Liver (tissue), 9 donors: ENCODE data around the gene RIMS3. TPM values are rescaled to one million over a fixed set of nuclear protein-coding genes. Genes with fewer than 3 reads are reported as not detected.

Experiments
- DNase-seq: peaks from one replicate; pipeline ENCODE4 v3.0.0-alpha.2; 2017; ENCODE audit warnings: low spot score
- H3K27ac ChIP-seq, 2 donors: one replicate each; pipeline ENCODE4 v1.7.0; 2013; ENCODE audit warnings: inconsistent platforms in 2 of 2, low read length in 2 of 2, control low read depth in 1 of 2, low read depth in 1 of 2, mild to moderate bottlenecking in 1 of 2
- H3K27me3 ChIP-seq, 4 donors: one replicate each; pipeline versions ENCODE4 v1.6.1 to v1.7.0; 2013; ENCODE audit warnings: low read length in 3 of 4, inconsistent platforms in 1 of 4, mild to moderate bottlenecking in 1 of 4, moderate library complexity in 1 of 4; ENCODE audit not compliant: control insufficient read depth in 4 of 4, insufficient read depth in 4 of 4
- H3K36me3 ChIP-seq, 4 donors: one replicate each; pipeline versions ENCODE4 v1.6.1 to v1.7.0; 2013; ENCODE audit warnings: low read length in 3 of 4, mild to moderate bottlenecking in 3 of 4, low read depth in 1 of 4, moderate library complexity in 1 of 4; ENCODE audit not compliant: control insufficient read depth in 4 of 4, insufficient read depth in 3 of 4
- H3K4me1 ChIP-seq, 4 donors: one replicate each; pipeline versions ENCODE4 v1.6.1 to v1.7.0; 2013; ENCODE audit warnings: low read length in 3 of 4, mild to moderate bottlenecking in 3 of 4, moderate library complexity in 1 of 4; ENCODE audit not compliant: control insufficient read depth in 4 of 4, insufficient read depth in 4 of 4
- H3K4me3 ChIP-seq, 3 donors: one replicate each; pipeline versions ENCODE4 v1.6.1 to v1.7.0; 2013; ENCODE audit warnings: low read length in 3 of 3, control low read depth in 1 of 3, low read depth in 1 of 3, mild to moderate bottlenecking in 1 of 3
- H3K9ac ChIP-seq, 2 donors: one replicate each; pipeline ENCODE4 v1.7.0; 2013; ENCODE audit warnings: low read length in 2 of 2, mild to moderate bottlenecking in 2 of 2, moderate library complexity in 2 of 2, control low read depth in 1 of 2, low read depth in 1 of 2
- H3K9me3 ChIP-seq, 4 donors: one replicate each; pipeline versions ENCODE4 v1.6.1 to v1.7.0; 2013; ENCODE audit warnings: low read length in 3 of 4; ENCODE audit not compliant: control insufficient read depth in 4 of 4
- ATF3 ChIP-seq: IDR thresholded peaks from 2 replicates; pipeline ENCODE4 v1.6.1; 2016; ENCODE audit warnings: antibody characterized with exemption
- CTCF ChIP-seq: fragments of 150-350 bp; IDR thresholded peaks from 2 replicates; pipeline ENCODE4 v1.5.1; 2017; ENCODE audit warnings: improper control_type of control experiment, low read depth, low read length; ENCODE audit not compliant: missing input control
- EGR1 ChIP-seq, 2 donors: IDR thresholded peaks; 2 replicates each; pipeline ENCODE4 v1.6.1; 2016 to 2018; ENCODE audit warnings: antibody characterized with exemption in 2 of 2, low read depth in 2 of 2
- FOXA1 ChIP-seq: IDR thresholded peaks from 2 replicates; pipeline ENCODE4 v1.6.1; 2016; ENCODE audit warnings: antibody characterized with exemption
- FOXA2 ChIP-seq: IDR thresholded peaks from 2 replicates; pipeline ENCODE4 v1.6.1; 2016; ENCODE audit warnings: antibody characterized with exemption
- GABPA ChIP-seq, 2 donors: IDR thresholded peaks in 1 of 2; conservative IDR thresholded peaks in 1 of 2; 2 replicates each; pipeline ENCODE4 v1.6.1; 2016; ENCODE audit warnings: antibody characterized with exemption in 2 of 2, mild to moderate bottlenecking in 1 of 2, moderate library complexity in 1 of 2
- HNF4A ChIP-seq, 2 donors: conservative IDR thresholded peaks; 2 replicates each; pipeline ENCODE4 v1.6.1; 2016; ENCODE audit warnings: antibody characterized with exemption in 2 of 2, mild to moderate bottlenecking in 2 of 2
- HNF4G ChIP-seq: IDR thresholded peaks from 2 replicates; pipeline ENCODE4 v1.6.1; 2016; ENCODE audit warnings: antibody characterized with exemption
- JUND ChIP-seq, 2 donors: IDR thresholded peaks; 2 replicates each; pipeline ENCODE4 v1.6.1; 2016; ENCODE audit warnings: antibody characterized with exemption in 2 of 2
- MAX ChIP-seq: IDR thresholded peaks from 2 replicates; pipeline ENCODE4 v1.6.1; 2016; ENCODE audit warnings: antibody characterized with exemption
- NR2F2 ChIP-seq: IDR thresholded peaks from 2 replicates; pipeline ENCODE4 v1.6.1; 2016; ENCODE audit warnings: antibody characterized with exemption
- RAD21 ChIP-seq, 2 donors: IDR thresholded peaks; 2 replicates each; pipeline ENCODE4 v1.6.1; 2016; ENCODE audit warnings: antibody characterized with exemption in 2 of 2, mild to moderate bottlenecking in 2 of 2
- REST ChIP-seq: IDR thresholded peaks from 2 replicates; pipeline ENCODE4 v1.6.1; 2016; ENCODE audit warnings: antibody characterized with exemption, mild to moderate bottlenecking
- RXRA ChIP-seq, 2 donors: IDR thresholded peaks; 2 replicates each; pipeline ENCODE4 v1.6.1; 2017 to 2018; ENCODE audit warnings: antibody characterized with exemption in 2 of 2, mild to moderate bottlenecking in 1 of 2
- TAF1 ChIP-seq: conservative IDR thresholded peaks from 2 replicates; pipeline ENCODE4 v1.6.1; 2016; ENCODE audit warnings: antibody characterized with exemption, mild to moderate bottlenecking
- YY1 ChIP-seq: IDR thresholded peaks from 2 replicates; pipeline ENCODE4 v1.6.1; 2016; ENCODE audit warnings: antibody characterized with exemption, mild to moderate bottlenecking
- WGBS: extraction: QIAGEN DNeasy Blood & Tissue Kit; methylation state at CpG from one replicate; pipeline ENCODE4 v1.1.7; 2013; 5-methylcytosine and 5-hydroxymethylcytosine counted together
- polyA plus RNA-seq, 2 donors: library from polyadenylated mRNA; stranded (reverse) in 1 of 2; unstranded in 1 of 2; fragments of 200-250 nt in 1 of 2; fragments of >200 nt in 1 of 2; fragmentation: Nextera tagmentation in 1 of 2; extraction: Ambion mirVana in 1 of 2; gene quantifications; one replicate each; pipeline versions ENCODE4 v1.2.1 to v1.2.3, GENCODE V29; 2013 to 2015
- total RNA-seq, 2 donors: library from RNA; depleted of rRNA; stranded (reverse); fragments of >200 nt; gene quantifications; one replicate each; pipeline ENCODE4 v1.2.3, GENCODE V29; 2014
- donor health status: healthy.
- donor health status: healthy.
- donor health status: healthy.
- donor health status: healthy.
- donor health status: healthy.

Gene RIMS3
- total and polyA plus RNA-seq, 4 donors, result 0.22 to 2.2 (median 0.77) TPM

GRCh38 chr1:40711465-40712404 is 46.3 kb upstream of the RIMS3 start:
- Histone ChIP-seq H3K4me3 (no peak overlapping the region), H3K27me3 (no peaks in the 10 kb centered on the region), H3K9ac (peak overlapping the region; percentile 31 to 78), H3K27ac (peak overlapping the region; percentile 5 to 47), H3K9me3 (no peaks in the 10 kb centered on the region), H3K4me1 (peaks cover 9 to 77% (median 56%) of the 10 kb centered on the region in 4 donors), H3K36me3 (peaks cover 0 to 2% (median 0%) of the 10 kb centered on the region in 4 donors)
- TF ChIP-seq FOXA2, result no peak
- no peak for TF ChIP-seq FOXA1
- TF ChIP-seq EGR1 (IDR thresholded peaks at IDR 0.05; ENCODE audit: low read depth in 2 of 2), result no peak
- TF ChIP-seq YY1, result no peak
- no peak for TF ChIP-seq HNF4A (conservative IDR thresholded peaks at IDR 0.05)
- no peak for TF ChIP-seq RAD21 (IDR thresholded peaks at IDR 0.05)
- no peak for TF ChIP-seq HNF4G
- TF ChIP-seq ATF3, result no peak
- TF ChIP-seq JUND (IDR thresholded peaks at IDR 0.05), result no peak
- no peak for TF ChIP-seq NR2F2
- TF ChIP-seq TAF1, result no peak
- DNase-seq, result no peak
- WGBS, result 4% methylated on average over 3 of the region's 3 CpGs

- H3K27ac ChIP-seq, result peak overlapping the region; percentile 5 to 47
- WGBS, result 8% methylated on average over 7 of the region's 7 CpGs
- peaks cover 5 to 76% (median 49%) of the 10 kb centered on the region in 4 donors for H3K4me1 ChIP-seq
- no peaks in the 10 kb centered on the region for H3K9me3 ChIP-seq
- DNase-seq, result no peak
- peak overlapping the region; percentile 31 to 78 for H3K9ac ChIP-seq
- peaks cover 0 to 2% (median 0%) of the 10 kb centered on the region in 4 donors for H3K36me3 ChIP-seq
- TF ChIP-seq YY1 (no peak), HNF4G (no peak), CTCF (no peak), NR2F2 (no peak), MAX (no peak), RXRA (IDR thresholded peaks at IDR 0.05) (peak in 1 of 2 donors; percentile 6), HNF4A (conservative IDR thresholded peaks at IDR 0.05) (peak; percentile 8 to 34), JUND (IDR thresholded peaks at IDR 0.05) (no peak)
- peak overlapping the region; percentile 72 to 91 (median 85) for H3K4me3 ChIP-seq
- H3K27me3 ChIP-seq, result no peaks in the 10 kb centered on the region
Observed at GRCh38 chr1:40710581-40711315, 45.3 kb upstream of the RIMS3 start.

GRCh38 chr1:40709802-40710278 is 44.4 kb upstream of the RIMS3 start:
- Histone ChIP-seq H3K9me3 (no peaks in the 10 kb centered on the region), H3K36me3 (peaks cover 0 to 2% (median 0%) of the 10 kb centered on the region in 4 donors), H3K4me3 (peak overlapping the region; percentile 72 to 91 (median 85)), H3K27me3 (no peaks in the 10 kb centered on the region), H3K9ac (peak overlapping the region; percentile 31 to 78), H3K4me1 (peaks cover 5 to 77% (median 49%) of the 10 kb centered on the region in 4 donors), H3K27ac (peak overlapping the region; percentile 47 to 58)
- whole genome bisulfite sequencing, result 7% methylated on average over 3 of the region's 3 CpGs
- DNase-seq, result no peak
- TF ChIP-seq NR2F2 (no peak), HNF4G (no peak), ATF3 (no peak), CTCF (no peak), REST (no peak), TAF1 (no peak), GABPA (IDR thresholded peaks at IDR 0.05 in 1 of 2, conservative IDR thresholded peaks at IDR 0.05 in 1 of 2) (no peak)
